OCI-LY1 (cell line): Measurements from ENCODE around the gene ADGRG1.

ENCODE experiments used
- H2AFZ ChIP-seq: fragments of 200-600 bp; sonication (generic), shearing (Covaris generic); 2 replicates; pipeline ENCODE4 v1.6.0; 2014; ENCODE audit warnings: antibody characterized with exemption, mild to moderate bottlenecking, low read length
- H3F3A ChIP-seq: fragments of 200-600 bp; sonication (generic), shearing (Covaris generic); 2 replicates; pipeline ENCODE4 v1.6.0; 2014; ENCODE audit warnings: mild to moderate bottlenecking, antibody characterized with exemption, low read length, moderate library complexity; ENCODE audit not compliant: insufficient read depth
- H3K27ac ChIP-seq: fragments of 200-600 bp; sonication (generic); 2 replicates; pipeline ENCODE4 v1.5.1; 2014; ENCODE audit warnings: low read length, mixed run types, mild to moderate bottlenecking, low read depth; ENCODE audit not compliant: poor library complexity, severe bottlenecking
- H3K27me3 ChIP-seq: fragments of 200-600 bp; sonication (generic); 2 replicates; pipeline ENCODE4 v1.6.0; 2014; ENCODE audit warnings: antibody characterized with exemption, mild to moderate bottlenecking, low read length, moderate library complexity; ENCODE audit not compliant: insufficient read depth
- H3K36me3 ChIP-seq: fragments of 200-600 bp; sonication (generic); 2 replicates; pipeline ENCODE4 v1.6.1; 2014; ENCODE audit warnings: mild to moderate bottlenecking, antibody characterized with exemption, low read length, moderate library complexity, mixed read lengths; ENCODE audit not compliant: insufficient read depth
- H3K4me1 ChIP-seq: fragments of 200-600 bp; sonication (generic); 2 replicates; pipeline ENCODE4 v1.5.1; 2014; ENCODE audit warnings: mild to moderate bottlenecking, low read length, moderate library complexity; ENCODE audit not compliant: insufficient read depth, severe bottlenecking
- H3K4me2 ChIP-seq: fragments of 200-600 bp; sonication (generic), shearing (Covaris generic); 2 replicates; pipeline ENCODE4 v1.6.1; 2014; ENCODE audit warnings: low read length
- H3K4me3 ChIP-seq: fragments of 200-600 bp; sonication (generic); 2 replicates; pipeline ENCODE4 v1.5.1; 2014; ENCODE audit warnings: low read length, low read depth, mild to moderate bottlenecking, mixed read lengths; ENCODE audit not compliant: poor library complexity, severe bottlenecking
- H3K79me2 ChIP-seq: fragments of 200-600 bp; shearing (Covaris generic); 2 replicates; pipeline ENCODE4 v1.6.1; 2016; ENCODE audit warnings: mixed run types, low read length, mixed read lengths; ENCODE audit not compliant: insufficient read depth
- H3K9ac ChIP-seq: fragments of 200-600 bp; sonication (generic), shearing (Covaris generic); 2 replicates; pipeline ENCODE4 v1.6.1; 2014; ENCODE audit warnings: mild to moderate bottlenecking, low read length, mixed read lengths
- H3K9me2 ChIP-seq: fragments of 200-600 bp; sonication (generic), shearing (Covaris generic); 2 replicates; pipeline ENCODE4 v1.6.1; 2014; ENCODE audit warnings: low read depth, mild to moderate bottlenecking, low read length, mixed read lengths
- H3K9me3 ChIP-seq: fragments of 200-600 bp; shearing (Covaris generic); 2 replicates; pipeline ENCODE4 v1.6.1; 2014; ENCODE audit warnings: low read length, mixed read lengths
- H4K20me1 ChIP-seq: fragments of 200-600 bp; sonication (generic), shearing (Covaris generic); 2 replicates; pipeline ENCODE4 v1.6.0; 2016; ENCODE audit warnings: mild to moderate bottlenecking, low read length; ENCODE audit not compliant: insufficient read depth
- CTCF ChIP-seq: fragments of 200-600 bp; sonication (generic), shearing (Covaris generic); IDR thresholded peaks from 2 replicates; pipeline ENCODE4 v1.5.1; 2017; ENCODE audit warnings: mild to moderate bottlenecking, antibody characterized with exemption, low read length, moderate library complexity, mixed read lengths
- EZH2 ChIP-seq: fragments of 200-600 bp; sonication (generic), shearing (Covaris generic); IDR thresholded peaks from 2 replicates; pipeline ENCODE4 v1.8.0; 2017; ENCODE audit warnings: borderline replicate concordance, mixed run types, mild to moderate bottlenecking, antibody characterized with exemption, low read length, moderate library complexity, mixed read lengths

ADGRG1 gene

GRCh38 chr16:57608462-57609113 lies 19.8 kb upstream of the ADGRG1 start:
- H3K9me2 ChIP-seq, result no peaks in the 10 kb centered on the region
- H3F3A ChIP-seq, result no peaks in the 10 kb centered on the region
- peaks cover 9% of the 10 kb centered on the region; the same call in 1 of the 2 replicates for H3K27me3 ChIP-seq
- no peaks in the 10 kb centered on the region for H4K20me1 ChIP-seq
- no peak overlapping the region for H3K27ac ChIP-seq
- no peak overlapping the region for H3K9ac ChIP-seq
- no peak overlapping the region for H3K4me3 ChIP-seq
- no peaks in the 10 kb centered on the region for H3K9me3 ChIP-seq
- H3K4me1 ChIP-seq, result peaks cover 8% of the 10 kb centered on the region
- H3K4me2 ChIP-seq, result no peak overlapping the region
- H3K79me2 ChIP-seq, result no peaks in the 10 kb centered on the region
- H3K36me3 ChIP-seq, result no peaks in the 10 kb centered on the region
- no peak overlapping the region for H2AFZ ChIP-seq
- no peak for TF ChIP-seq EZH2
- no peak for TF ChIP-seq CTCF

- no peak overlapping the region for H3K4me2 ChIP-seq
- H3K9ac ChIP-seq, result no peak overlapping the region
- H2AFZ ChIP-seq, result no peak overlapping the region
- H3K79me2 ChIP-seq, result no peaks in the 10 kb centered on the region
- no peaks in the 10 kb centered on the region for H3K9me2 ChIP-seq
- H4K20me1 ChIP-seq, result no peaks in the 10 kb centered on the region
- TF ChIP-seq CTCF (no peak), EZH2 (no peak)
- H3K4me1 ChIP-seq, result peaks cover 8% of the 10 kb centered on the region
- no peaks in the 10 kb centered on the region for H3K9me3 ChIP-seq
- no peaks in the 10 kb centered on the region for H3K36me3 ChIP-seq
- no peak overlapping the region for H3K4me3 ChIP-seq
- H3K27me3 ChIP-seq, result peaks cover 9% of the 10 kb centered on the region; the same call in 1 of the 2 replicates
- no peak overlapping the region for H3K27ac ChIP-seq
- no peaks in the 10 kb centered on the region for H3F3A ChIP-seq
Observed at GRCh38 chr16:57609541-57610401, 18.7 kb upstream of the ADGRG1 start.

- Histone ChIP-seq H3K79me2 (no peaks in the 10 kb centered on the region), H2AFZ (no peak overlapping the region), H3K36me3 (no peaks in the 10 kb centered on the region), H3K9ac (no peak overlapping the region), H3K27ac (no peak overlapping the region), H3K4me1 (peaks cover 8% of the 10 kb centered on the region), H3K27me3 (peaks cover 7% of the 10 kb centered on the region; the same call in 1 of the 2 replicates), H3F3A (no peaks in the 10 kb centered on the region), H3K4me3 (no peak overlapping the region), H3K9me2 (no peaks in the 10 kb centered on the region), H3K4me2 (no peak overlapping the region), H3K9me3 (no peaks in the 10 kb centered on the region), H4K20me1 (no peaks in the 10 kb centered on the region)
- TF ChIP-seq CTCF, result no peak
- TF ChIP-seq EZH2, result no peak
Observed at GRCh38 chr16:57610611-57611010, 17.8 kb upstream of the ADGRG1 start.
